8988T (cell line): ENCODE measurements around the gene SNRK.
A peak's percentile ranks its signal among the peaks of the same experiment; 100 is the strongest.

ENCODE experiments used
- DNase-seq: peaks from one replicate; pipeline ENCODE4 v3.0.0; 2011

SNRK gene, protein sequence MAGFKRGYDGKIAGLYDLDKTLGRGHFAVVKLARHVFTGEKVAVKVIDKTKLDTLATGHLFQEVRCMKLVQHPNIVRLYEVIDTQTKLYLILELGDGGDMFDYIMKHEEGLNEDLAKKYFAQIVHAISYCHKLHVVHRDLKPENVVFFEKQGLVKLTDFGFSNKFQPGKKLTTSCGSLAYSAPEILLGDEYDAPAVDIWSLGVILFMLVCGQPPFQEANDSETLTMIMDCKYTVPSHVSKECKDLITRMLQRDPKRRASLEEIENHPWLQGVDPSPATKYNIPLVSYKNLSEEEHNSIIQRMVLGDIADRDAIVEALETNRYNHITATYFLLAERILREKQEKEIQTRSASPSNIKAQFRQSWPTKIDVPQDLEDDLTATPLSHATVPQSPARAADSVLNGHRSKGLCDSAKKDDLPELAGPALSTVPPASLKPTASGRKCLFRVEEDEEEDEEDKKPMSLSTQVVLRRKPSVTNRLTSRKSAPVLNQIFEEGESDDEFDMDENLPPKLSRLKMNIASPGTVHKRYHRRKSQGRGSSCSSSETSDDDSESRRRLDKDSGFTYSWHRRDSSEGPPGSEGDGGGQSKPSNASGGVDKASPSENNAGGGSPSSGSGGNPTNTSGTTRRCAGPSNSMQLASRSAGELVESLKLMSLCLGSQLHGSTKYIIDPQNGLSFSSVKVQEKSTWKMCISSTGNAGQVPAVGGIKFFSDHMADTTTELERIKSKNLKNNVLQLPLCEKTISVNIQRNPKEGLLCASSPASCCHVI

DNA sequence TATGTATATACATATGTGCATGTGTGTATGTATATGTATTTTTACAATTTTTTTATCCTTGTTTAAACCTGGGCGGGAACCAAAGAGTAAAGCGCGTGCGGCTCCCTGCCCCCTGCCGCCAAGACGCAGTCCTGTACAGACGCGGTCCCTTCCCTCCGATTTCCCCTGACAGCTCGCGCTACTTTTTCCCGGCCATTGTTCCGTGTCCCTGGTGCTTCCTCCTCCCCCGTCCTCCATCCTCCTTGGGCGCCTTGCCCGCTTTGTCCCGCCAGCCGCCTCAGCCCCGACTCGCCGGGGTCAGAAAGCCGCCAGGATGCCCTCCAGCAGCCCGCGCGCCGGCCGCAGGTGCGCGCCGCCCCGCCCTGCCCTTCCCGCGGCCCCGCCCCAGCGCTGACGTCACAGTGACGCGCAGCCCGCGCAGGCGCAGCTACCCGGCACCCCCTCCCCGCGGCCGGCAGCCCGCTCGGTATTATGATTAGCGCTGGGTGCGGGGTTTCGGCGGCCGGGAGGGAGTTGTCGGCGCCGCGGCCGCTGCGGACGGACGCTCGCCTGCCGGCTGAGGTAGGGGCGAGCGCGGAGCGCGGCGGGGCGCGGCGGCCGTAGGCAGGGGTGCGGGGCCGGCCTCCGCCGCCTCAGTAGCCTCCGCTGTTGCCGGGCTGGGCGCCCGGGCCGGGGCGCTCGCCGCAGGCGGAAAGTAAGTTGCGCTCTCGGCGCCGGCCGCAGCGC lies at the start of gene SNRK:
TSS of gene SNRK (plus strand) at position 426 of the 726 bp plus-strand sequence. CDS start 16,664 bp downstream, outside the sequence.
- DNase-seq, result peak; percentile 98

DNA sequence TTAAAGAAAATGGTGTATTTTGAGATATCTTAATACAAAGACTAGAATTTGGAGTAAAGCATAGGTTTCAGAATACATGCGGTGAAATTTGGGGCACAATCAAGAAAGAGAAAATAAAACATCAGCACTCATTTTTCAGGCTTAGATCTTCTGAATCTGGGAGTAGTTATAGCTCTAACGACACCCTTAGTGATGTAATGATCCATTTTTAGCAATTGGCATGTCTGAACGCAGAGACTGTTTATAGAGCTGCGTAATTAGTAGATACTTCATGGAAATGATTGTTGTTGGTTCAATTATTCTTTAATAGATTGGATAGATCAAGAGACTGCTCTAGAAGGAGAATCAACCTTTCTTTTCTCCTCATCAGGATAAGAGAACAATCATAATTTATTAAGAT lies 47.5 kb upstream of the SNRK start:
- DNase-seq, result no peak

DNA sequence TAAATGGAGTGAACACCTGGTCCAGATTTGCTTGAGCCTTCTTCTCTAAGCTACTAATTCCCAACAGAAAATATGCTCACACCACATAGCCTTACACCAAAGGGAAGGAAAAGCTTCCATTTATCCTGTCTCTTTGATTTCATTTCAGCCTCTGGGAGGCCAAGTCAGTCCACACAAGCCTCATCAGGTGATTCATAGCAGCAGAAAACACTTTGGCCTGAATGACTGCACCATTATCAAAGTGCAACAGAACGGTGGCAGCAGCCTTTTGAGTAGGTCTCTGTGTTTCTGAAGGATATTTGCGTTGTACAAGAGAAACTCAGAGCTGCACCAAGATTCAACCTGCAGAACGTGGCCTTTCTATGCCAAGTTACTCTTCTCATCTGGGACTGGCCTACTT lies 46.6 kb upstream of the SNRK start:
- DNase-seq, result no peak

DNA sequence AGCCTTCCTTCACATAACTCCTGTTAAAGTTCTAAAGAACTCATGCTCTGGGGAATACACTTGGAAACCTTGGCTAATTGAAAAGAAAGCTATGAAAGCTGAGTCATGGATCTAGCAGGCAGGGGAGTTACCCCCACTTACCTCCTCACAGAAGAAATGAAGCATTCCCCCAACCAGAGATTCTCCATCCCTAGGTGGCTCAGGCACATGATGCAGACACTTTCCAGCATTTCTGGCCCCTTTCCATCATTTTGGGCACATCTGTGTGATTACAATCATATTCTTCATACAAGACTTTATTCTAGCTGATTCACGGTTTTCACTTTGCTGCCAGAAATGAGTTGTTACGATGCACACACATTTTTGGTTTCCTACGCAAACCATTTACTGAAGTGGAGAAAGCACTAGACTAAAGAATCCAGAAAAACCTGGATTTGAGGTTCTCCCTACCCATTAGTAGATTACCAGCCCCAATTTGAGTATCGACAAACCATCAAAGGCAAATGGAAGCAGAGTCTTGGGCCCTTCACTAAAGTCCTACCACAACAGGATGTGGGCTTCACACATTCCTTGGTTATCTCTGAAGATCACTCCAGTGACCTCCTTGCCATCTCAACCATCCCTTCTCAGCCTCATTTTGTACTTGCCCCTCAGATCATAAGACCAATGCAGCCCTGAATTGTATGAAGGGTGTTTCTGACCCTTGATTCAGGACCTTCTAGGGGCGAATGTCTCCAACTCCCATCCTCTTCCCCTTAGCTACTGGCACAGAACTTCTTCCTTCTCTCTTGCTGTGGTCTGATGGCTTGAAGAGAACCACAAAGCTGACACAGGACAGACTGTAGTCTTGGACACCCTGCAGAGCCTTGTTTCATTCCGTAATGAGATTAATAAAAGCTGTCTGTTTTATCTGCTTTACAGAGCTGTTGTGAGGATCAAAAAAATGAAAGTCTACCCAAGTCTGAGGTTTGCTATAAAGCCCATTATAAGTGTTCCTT lies 42.5 kb upstream of the SNRK start:
- no peak for DNase-seq

DNA sequence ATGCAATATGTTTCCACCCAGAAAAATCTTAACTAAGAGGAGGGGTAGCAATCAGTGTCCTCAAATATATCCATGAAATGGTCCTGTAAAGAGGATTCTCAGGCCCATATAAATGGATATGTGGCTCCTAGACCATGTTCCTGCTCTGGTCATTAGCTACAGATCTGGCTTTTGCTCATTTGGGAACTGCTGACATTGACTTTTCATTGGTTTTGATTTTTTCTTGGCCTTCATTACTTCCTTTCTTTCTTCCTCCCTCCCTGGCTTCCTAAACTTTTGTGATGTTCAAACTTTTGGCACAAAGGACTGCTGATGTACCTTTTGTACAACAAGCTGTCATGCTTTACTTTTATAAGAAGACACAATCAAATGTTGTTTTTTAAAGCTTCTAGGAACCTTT lies 41.6 kb upstream of the SNRK start:
- DNase-seq, result no peak

DNA sequence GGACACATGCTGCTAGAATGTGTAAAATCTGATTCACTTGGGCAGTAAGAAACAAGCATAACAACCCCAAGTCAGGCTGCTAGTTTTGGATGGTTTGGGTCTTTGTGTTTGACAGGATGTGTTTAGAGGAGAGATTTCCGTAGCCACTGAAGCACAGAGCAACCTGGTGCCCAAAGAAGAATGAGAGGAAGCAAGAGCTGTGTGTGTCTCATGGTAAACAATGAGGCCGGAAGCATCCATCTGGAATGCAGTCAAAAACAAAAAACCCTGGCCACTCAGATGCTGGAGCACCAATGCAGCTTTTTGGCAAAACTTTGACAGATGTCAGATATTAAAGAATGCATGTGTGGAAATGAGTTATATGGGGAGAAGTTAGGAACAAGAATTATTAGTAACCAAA lies 39.4 kb upstream of the SNRK start:
- no peak for DNase-seq

DNA sequence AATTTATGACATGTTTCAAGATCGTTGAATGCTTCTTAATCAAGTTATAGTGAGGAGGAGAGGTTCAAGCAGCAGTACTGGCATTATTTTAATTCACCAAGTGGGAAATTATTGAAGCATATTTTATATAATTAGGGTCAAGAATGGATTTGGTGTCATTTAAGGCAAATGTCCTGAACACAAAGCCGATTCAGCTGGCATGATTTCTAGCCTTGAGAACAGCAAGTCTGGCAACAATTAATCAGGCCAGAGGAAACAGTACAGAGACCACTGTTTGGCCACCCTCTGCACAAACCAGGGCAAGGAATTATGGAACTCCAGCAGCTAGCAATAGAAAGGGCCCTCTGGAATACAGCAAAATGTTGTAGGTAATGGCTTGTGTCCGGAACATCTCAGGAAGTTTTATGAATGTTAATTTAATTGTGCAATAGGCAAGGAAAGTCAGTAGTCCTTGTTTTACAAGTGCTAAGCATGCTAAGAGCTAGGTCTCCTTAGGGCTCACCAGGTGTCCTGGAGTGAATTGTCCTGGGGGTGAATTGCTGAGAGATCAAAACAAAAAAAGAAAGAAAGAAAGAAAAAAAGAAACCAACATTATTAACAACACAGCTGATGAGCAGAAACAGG lies 38.7 kb upstream of the SNRK start:
- no peak for DNase-seq

DNA sequence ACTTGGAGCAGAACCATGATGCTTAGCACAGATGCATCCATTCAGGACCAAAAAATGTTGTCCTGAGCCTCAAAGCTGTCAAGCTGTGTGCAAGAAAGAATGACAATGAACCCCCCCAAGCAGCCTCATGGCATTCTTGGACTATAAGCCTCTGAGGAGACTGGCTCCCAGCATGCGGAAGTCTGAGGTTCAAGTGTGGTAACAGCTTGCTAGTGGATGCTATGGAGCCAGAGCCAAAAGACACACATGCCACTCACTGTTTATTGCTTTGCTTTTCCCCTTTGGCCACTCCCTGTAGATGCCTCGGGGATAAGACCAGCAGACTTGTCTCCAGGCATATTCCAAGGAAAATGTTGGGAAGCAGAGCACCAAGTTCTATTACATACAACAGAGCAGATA lies 38.2 kb upstream of the SNRK start:
- DNase-seq, result no peak

DNA sequence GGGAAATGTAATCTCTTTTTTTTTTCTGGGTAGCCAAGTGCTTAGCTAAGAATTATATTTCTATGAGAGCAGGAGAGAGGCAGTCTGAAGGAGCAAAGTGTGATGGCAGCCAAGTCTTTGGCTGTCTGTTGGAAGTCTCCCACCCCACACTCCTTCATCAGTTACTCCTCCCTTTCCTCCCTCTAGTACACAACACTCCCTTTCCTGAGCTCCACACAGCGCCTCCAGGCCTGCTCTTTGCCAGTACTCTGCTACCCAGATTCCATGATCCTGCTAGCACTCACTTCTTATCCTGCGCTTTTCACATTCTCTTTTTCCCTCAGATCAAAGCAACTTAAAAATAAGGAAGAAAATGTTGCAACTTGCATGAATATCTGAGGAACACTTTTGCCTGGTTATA lies 37.4 kb upstream of the SNRK start:
- no peak for DNase-seq

DNA sequence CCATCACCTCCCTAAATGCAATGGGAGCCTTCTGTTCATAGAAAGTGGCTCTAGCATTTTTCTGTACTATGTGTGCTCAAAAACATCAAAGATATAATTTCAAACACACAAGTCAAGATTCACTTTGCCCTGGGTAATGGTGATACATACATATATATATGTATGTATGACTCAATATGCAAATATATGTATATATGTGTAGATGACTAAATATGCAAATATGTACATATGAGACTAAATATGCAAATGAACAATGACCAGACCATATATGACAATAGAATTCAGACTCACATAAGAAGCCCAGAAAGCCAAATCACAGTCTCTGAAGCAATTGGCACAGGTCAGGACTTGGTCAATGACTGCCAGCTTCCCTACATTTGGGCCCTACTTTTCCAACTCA lies 36.9 kb upstream of the SNRK start:
- DNase-seq, result no peak

DNA sequence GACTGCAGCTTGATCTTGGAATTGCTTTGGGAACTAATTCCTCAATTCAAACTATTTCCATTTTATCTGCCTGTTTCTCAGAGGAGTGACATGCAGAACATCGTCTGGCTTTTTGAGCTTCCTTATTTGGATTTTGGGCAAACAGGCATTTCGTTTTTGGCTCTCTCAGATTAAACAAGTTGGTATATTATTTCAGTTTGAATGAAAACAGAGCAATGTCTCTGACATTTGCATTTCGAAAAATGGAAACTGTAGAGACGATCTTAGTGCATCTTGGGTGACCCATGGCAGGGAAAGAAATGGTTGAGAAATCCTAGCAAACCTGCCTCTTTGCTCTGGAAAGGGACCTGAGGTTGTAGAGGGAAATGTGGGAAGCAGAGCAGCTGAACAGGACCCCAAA lies 33.0 kb upstream of the SNRK start:
- no peak for DNase-seq

DNA sequence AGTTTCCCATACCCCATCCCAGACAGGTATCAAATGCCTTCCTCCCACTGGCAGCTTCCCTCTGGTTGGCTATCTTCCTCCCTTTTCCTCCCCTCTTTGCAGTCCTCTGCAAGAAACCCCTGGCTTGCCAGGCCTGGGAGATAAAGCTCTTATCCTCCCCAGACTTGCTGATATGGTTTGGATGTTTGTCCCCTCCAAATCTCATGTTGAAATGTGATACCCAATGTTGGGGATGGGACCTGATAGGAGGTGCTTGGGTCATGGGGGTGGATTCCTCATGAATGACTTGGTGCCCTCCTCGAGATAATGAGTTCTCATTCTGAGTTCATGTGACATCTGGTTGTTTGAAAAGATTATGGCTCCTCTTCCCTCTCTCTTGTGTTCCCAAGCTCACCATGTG lies 32.2 kb upstream of the SNRK start:
- no peak for DNase-seq

DNA sequence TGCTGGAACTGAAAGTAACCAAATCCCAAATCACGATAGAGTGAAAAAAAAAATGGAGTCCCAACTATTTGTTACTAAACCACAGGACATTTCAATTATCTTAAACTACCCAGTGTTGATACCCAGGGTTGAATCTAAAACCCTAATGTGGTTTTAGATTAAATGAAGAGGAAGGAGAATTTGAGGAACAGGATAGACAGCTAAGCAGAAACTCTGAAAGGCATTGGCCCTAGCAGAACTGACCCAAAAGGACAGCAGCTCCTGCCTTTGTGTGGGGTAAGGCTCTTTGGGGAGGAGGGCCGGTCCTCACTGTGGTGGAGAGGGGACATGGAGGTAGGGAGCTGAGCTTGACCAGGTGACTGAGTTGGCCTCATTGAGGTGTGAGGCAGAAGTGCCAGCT lies 30.7 kb upstream of the SNRK start:
- DNase-seq, result no peak

DNA sequence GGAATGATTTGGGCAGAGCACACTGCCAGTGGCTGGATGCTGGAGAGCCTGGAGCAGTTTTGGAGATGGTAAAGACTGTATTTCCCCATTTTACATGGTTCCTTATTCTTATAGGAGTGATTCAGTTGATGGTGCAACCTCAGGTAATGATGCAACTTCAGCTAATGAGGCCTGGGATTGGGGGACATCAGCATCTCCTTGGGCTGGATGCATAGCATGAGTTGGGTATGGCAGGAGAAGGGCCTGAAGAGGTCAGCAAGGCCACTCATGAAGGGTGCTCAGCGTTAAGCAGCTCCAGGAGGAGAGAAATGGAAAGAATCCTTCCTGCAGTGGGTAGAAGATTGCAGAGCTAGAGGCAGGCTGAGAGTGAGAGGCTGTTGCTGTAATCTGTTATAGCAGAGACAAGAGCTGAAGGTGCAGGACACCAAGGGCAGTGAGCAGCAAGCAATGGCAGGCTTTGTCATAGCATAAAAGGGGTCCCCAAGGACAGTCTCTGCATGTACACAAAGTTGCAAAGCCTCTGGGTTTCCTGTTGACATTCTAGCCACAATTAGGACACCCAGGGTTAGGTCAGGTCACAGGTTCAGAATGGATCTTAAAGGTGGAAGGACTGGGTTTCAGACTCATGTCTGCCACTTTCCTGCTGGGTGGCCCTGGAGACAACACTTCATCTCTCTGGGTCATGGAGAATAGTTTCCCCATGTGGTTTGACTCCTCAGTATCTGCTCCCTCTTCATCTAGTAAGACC lies 29.5 kb upstream of the SNRK start:
- no peak for DNase-seq

DNA sequence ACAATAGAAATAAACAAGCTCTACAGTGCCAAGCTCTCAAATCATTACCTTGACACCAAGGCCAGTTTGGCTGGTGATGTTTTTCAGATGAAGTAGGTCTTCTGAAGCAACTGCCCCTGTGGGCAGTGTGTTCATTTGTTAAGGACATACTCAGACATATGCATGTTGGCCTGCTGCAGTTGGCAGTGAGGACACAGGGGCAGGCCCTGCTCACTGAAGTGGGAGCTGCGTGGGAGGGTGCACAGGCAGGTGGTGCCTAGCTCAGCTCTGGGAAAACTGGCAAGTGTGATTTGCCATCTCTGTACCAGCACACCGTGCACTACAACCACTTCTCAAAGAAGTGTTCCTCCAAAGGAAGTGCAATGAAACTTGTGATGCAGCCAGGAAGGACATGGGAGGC lies 28.5 kb upstream of the SNRK start:
- no peak for DNase-seq

DNA sequence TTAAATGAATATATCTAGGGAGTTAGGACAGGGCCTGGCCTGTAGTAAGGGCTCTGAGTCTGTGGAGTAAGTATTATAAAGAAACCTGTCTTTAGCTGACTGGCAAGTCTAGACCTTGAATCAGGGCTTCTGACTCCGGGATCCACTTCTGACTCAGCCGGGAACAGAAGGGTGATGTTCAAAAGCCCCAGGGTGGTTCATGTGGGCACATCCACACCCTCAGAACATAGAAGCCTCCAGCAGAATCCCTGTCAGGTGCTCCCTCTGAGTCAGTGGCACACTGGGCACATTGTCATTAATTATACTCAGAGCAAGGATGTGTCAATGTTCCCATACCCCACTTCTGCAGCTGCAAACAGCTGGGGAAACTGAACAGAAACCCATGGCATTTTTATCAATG lies 26.7 kb upstream of the SNRK start:
- DNase-seq, result no peak

DNA sequence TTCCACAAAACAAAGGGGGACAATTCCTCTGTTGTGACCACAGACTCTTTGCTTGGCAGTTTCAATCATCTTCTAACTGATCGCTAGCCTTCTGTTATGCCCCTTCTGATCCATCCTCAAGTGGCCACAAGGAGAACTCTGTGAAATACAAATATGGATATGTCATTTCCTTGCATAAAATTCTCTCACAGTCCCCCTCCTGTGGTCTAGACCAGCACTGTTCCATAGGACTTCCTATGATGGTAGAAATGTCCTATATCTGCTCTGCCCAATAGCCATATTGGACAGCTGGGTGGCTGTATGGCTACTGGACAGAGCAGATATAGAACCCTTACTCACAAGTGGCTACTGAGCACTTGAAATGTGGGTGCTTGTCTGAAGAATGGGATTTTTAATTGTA lies 25.9 kb upstream of the SNRK start:
- DNase-seq, result peak; percentile 25

DNA sequence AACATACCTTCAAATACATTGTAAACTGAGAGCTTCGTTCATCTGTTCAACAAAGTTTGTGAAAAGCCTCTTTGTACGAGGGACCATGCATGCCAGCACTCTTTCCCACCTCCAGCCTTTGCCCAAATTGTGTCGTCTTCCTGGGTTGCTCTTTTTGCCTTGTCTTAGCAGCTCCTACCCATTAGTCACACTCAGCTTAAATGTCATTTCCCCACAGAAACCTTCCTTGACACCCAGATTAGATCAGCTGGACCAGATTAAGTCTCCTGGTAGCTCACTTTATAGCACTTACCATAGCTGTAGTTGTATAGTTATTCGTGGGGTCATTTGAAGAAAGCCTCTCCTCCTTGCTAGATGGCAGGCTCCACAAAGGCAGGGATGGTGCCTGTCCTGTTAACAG lies 24.1 kb upstream of the SNRK start:
- DNase-seq, result no peak

DNA sequence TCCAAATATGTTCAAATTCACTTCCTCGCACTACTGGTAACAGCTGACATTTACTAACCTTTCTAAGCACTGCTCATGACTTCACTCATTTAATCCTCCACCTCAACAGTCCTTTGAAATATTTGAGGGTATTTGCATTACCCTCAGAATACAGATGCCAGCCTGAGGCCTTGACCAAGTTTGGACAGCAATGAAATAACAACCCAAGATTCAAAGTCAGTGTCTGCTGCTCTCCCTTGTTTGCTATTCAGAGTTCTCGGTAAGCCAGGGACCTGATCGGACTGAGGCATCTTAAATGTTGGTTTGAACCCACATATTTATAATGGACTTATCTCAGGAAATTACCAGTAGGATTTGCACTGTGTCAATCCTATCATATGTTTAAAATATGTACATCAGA lies 19.9 kb upstream of the SNRK start:
- DNase-seq, result no peak

DNA sequence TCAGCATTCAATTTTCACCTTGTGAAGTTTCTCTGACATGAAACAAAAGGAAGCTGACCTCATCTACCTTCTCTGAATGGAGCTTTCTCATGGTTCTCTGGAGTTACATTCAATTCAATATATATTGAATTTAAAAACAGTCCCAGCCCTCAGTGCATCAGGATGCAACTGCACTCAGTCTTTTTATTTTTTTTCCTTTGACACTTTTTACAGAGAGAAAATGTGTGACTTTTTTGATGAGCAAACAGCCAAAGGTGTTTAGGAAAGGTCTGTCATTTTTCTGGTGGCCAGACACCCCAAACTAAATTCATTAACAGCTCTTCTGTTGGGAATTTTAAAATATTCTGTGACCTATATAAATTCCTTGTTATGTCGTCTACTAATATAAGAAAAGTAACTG lies 19.3 kb upstream of the SNRK start:
- DNase-seq, result no peak

DNA sequence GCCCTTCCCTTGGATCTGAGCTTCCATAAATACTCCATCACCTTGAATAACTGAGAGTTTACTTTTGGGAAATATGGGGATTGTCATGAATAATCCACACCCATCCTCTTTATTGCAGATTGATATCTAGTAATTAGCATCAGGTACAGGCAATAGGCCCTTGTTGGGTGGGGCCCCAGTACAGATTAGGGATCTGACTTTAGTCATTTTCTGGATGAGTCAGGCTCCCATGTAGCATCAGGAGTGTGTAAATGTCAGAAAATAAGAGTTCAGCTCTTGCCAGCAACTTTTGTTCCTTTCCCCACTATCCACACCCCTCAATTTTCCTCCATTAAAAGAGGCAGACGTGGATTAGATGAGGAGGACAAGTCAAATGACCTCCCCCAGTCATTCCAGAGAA lies 17.7 kb upstream of the SNRK start:
- no peak for DNase-seq
